Measurements from ENCODE around the gene CENPX.
"Not testable (repeated sequence)": the region's sequence is repeated elsewhere in the genome, so short reads cannot be mapped to it uniquely, and the experiment has no call there.

Gene CENPX

DNA sequence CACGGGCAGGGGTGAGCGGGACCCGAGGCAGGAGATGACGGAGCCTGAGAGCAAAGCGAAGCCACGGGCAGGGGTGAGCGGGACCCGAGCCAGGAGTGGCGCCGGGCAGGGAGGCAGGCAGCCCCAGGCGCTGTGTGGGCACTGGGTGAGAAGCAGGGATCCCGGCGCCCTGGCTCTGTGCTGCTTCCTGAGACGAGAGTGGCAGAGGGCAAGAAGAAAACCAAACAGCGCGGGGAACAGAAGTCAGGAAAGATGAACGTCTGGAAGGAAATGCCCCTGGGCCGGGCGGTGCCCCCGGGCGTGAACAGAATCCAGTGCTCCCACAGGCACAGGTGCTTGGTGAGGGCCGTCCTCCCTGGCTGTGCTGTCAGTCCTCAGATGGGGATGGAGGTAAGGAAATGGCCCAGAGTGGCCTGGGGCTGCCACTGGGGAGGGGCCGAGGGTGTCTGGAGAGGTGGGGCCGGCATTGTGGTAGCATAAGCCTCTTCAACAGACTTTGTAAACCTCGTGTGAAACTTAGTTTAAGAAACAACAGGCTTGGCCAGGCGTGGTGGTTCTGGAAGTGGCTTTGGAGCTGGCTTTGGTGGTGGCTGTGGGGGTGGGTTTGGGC, 35.4 kb downstream of the CENPX start:
- Histone ChIP-seq H3K9ac (ENCODE audit: low read depth, low read length) (no peak overlapping the region), H3K9me3 (ENCODE audit: control insufficient read depth, insufficient read depth, low read length) (no peaks in the 10 kb centered on the region), H3K4me1 (ENCODE audit: insufficient read depth, low read length) (peaks cover 19% of the 10 kb centered on the region; the same call in 1 of the 2 replicates), H3K36me3 (ENCODE audit: insufficient read depth, low read length) (no peaks in the 10 kb centered on the region; the same call in 1 of the 2 replicates)

- Histone ChIP-seq H3K9ac (ENCODE audit: low read depth, low read length) (no peak overlapping the region), H3K9me3 (ENCODE audit: control insufficient read depth, insufficient read depth, low read length) (no peaks in the 10 kb centered on the region), H3K4me1 (ENCODE audit: insufficient read depth, low read length) (peaks cover 12% of the 10 kb centered on the region; the same call in 1 of the 2 replicates), H3K36me3 (ENCODE audit: insufficient read depth, low read length) (no peaks in the 10 kb centered on the region; the same call in 1 of the 2 replicates)
These were observed 36.1 kb downstream of the CENPX start for GRCh38 chr17:81986606-81987005.

GRCh38 chr17:81984773-81985410, 37.8 kb downstream of the CENPX start:
- Histone ChIP-seq H3K9ac (ENCODE audit: low read depth, low read length) (no peak overlapping the region), H3K36me3 (ENCODE audit: insufficient read depth, low read length) (no peaks in the 10 kb centered on the region; the same call in 1 of the 2 replicates), H3K4me1 (ENCODE audit: insufficient read depth, low read length) (no peaks in the 10 kb centered on the region), H3K9me3 (ENCODE audit: control insufficient read depth, insufficient read depth, low read length) (no peaks in the 10 kb centered on the region)

DNA sequence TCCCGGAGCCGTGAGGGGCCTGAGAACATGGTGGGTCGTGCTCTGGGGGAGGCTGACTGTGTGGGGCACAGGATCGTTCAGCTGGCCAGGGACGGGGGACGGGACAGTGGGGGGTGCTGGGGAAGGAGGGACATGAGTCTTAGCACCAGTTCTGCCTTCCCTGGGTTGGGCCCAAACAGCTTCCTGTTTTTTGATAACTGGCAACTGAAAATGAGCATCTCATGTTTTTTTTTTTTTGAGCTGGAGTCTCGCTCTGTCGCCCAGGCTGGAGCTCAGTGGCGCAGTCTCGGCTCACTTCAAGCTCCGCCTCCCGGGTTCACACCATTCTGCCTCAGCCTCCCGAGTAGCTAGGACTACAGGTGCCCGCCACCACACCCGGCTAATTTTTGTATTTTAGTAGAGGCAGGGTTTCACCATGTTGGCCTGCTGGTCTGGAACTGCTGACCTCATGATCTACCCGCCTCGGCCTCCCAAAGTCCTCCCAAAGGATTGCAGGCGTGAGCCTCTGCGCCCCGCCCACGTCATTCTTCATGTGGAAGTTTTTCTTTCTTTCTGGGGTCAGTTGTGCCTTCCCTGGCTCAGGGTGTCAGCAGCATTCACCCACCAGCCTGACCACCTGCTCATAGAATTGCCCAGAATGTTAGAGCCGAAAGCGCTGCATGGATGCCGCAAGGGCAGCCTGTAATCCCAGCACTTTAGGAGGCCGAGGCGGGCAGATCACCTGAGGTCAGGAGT, 38.9 kb downstream of the CENPX start:
- H3K9ac ChIP-seq (ENCODE audit: low read depth, low read length): no peak overlapping the region

GRCh38 chr17:81983011-81983638, 39.6 kb downstream of the CENPX start:
- Histone ChIP-seq H3K9me3 (ENCODE audit: control insufficient read depth, insufficient read depth, low read length) (no peaks in the 10 kb centered on the region), H3K4me1 (ENCODE audit: insufficient read depth, low read length) (no peaks in the 10 kb centered on the region; the same call in 1 of the 2 replicates), H3K9ac (ENCODE audit: low read depth, low read length) (no peak overlapping the region), H3K36me3 (ENCODE audit: insufficient read depth, low read length) (no peaks in the 10 kb centered on the region; the same call in 1 of the 2 replicates)

More for the DNA sequence above, 38.9 kb downstream of the CENPX start:
- Histone ChIP-seq H3K36me3 (ENCODE audit: insufficient read depth, low read length) (no peaks in the 10 kb centered on the region; the same call in 1 of the 2 replicates), H3K4me1 (ENCODE audit: insufficient read depth, low read length) (no peaks in the 10 kb centered on the region; the same call in 1 of the 2 replicates), H3K9me3 (ENCODE audit: control insufficient read depth, insufficient read depth, low read length) (no peaks in the 10 kb centered on the region)

GRCh38 chr17:81981511-81981910, 41.2 kb downstream of the CENPX start:
- H3K9me3 ChIP-seq (ENCODE audit: control insufficient read depth, insufficient read depth, low read length); H3K36me3 ChIP-seq (ENCODE audit: insufficient read depth, low read length); H3K9ac ChIP-seq (ENCODE audit: low read depth, low read length); H3K4me1 ChIP-seq (ENCODE audit: insufficient read depth, low read length): not testable (repeated sequence)

DNA sequence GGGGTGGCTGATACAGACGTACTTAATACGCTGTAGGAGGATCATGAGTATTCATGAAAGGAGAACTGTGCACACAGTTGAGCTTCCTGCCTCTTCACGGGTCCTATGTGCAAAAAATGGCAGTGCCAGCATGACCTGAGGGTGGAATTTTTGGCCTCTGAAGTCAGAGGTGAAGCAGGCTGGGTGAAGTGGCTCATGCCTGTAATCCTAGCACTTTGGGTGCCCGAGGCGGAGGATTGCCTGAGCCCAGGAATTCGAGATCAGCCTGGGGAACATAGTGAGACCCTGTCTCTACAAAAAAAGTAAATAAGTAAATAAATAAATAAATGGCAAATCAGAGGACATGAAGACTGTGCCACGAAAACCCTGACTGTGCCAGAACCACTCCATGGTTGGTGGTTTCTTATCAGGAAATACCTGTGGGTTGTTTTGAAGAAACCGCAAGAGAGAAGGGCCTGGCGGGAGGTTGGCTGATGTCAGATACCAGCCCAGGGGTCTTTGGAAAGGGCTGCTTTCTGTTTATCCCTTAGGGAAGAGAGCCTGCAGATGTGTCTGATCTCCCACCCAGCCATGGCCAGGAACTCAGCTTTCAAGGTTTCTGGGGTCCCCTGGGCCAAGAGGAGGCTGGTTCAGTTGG, 41.9 kb downstream of the CENPX start:
- no peaks in the 10 kb centered on the region; the same call in 1 of the 2 replicates for H3K4me1 ChIP-seq (ENCODE audit: insufficient read depth, low read length)
- H3K36me3 ChIP-seq (ENCODE audit: insufficient read depth, low read length): no peaks in the 10 kb centered on the region
- no peak overlapping the region for H3K9ac ChIP-seq (ENCODE audit: low read depth, low read length)
- no peaks in the 10 kb centered on the region for H3K9me3 ChIP-seq (ENCODE audit: control insufficient read depth, insufficient read depth, low read length)

DNA sequence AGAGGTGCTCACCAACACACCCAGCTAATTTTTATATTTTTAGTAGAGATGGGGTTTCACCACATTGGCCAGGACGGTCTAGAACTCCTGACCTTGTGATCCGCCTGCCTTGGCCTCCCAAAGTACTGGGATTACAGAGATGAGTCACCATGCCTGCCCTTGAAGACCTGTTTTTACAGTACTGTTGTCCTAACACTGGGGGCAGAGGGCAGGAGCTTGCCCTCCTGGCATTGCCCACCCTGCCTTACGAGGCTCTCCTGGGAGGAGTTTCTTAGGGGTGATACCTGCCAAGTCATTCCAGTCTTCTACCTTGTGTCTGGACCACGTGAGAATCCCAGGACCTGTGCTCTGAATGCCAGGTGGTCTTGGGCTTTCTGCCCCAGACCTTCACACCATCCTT, 42.6 kb downstream of the CENPX start:
- Histone ChIP-seq H3K4me1 (ENCODE audit: insufficient read depth, low read length) (no peaks in the 10 kb centered on the region; the same call in 1 of the 2 replicates), H3K36me3 (ENCODE audit: insufficient read depth, low read length) (no peaks in the 10 kb centered on the region), H3K9ac (ENCODE audit: low read depth, low read length) (no peak overlapping the region), H3K9me3 (ENCODE audit: control insufficient read depth, insufficient read depth, low read length) (no peaks in the 10 kb centered on the region)

DNA sequence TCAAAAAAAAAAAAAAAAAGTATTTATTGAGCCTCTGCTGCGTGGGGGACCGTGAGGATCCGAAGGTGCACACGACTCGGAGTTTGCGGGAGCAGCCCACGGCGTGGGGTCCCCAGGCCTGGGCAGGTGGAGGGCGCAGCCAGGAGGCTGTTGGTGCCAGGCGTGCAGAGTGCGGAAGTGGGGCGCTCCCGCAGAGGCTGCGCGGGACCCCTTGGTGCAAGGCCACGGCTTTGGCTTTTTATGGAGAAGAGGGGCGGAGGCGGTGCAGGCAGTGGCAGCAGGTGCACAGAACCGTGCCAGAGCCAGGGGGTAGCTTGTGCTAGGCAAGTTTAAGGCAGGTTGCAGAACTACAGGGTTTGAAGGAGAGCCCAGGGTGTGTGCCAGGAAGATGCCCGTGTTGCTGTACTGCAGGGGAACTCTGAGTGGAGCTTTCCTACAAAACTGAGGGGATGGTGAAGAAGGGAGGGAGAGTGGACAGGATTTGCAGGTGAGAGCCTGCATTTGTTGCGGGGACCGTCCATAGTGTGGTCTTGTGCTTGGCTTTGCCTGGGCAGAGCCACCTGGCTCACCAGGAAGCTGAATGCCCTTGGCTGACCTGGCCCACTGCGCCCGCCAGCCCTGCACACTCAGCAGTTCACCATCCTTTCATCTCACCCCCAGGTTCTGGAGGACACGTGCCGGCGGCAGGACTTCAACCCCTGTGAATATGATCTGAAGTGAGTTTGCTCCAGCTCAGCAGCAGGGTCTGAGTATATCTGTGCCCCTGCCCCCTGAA, 44.0 kb downstream of the CENPX start:
- Histone ChIP-seq H3K4me1 (ENCODE audit: insufficient read depth, low read length) (no peaks in the 10 kb centered on the region; the same call in 1 of the 2 replicates), H3K9me3 (ENCODE audit: control insufficient read depth, insufficient read depth, low read length) (no peaks in the 10 kb centered on the region), H3K9ac (ENCODE audit: low read depth, low read length) (peak overlapping the region; percentile 75), H3K36me3 (ENCODE audit: insufficient read depth, low read length) (no peaks in the 10 kb centered on the region)

DNA sequence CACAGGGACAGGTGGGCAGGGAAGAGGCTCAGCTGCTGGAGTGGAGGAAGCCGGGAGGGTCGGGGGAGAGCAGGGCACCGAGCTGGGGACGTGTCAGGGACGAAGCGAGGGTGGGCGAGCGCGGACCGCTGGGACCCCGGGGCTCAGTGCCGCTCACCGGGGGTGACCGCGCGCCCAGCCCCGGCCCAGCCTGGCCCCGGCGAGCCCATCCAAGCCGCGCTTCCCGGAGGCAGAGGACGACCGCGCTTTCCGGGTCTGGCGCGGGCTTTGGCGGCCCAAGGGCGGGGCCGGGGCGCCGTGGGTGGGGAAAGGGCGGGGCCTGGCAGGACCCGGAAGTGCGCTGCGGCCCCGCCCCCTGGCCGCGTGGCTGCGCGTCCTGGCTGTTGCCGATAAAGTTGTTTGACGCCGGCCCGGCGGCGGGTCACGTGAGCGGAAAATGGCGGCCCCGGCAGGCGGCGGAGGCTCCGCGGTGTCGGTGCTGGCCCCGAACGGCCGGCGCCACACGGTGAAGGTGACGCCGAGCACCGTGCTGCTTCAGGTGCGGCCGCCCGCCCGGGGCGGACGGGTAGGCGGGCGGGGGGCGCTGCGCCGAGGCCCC, 45.4 kb downstream of the CENPX start, which contains the start of gene ASPSCR1:
ASPSCR1 (plus strand) TSS at position 419 of the 598 bp plus-strand sequence; CDS start at position 437, 18 bp downstream.
- Histone ChIP-seq H3K9me3 (ENCODE audit: control insufficient read depth, insufficient read depth, low read length) (0 out of 2 replicates have a peak, but pooled peaks cover 2% of the 10 kb centered on the region), H3K9ac (ENCODE audit: low read depth, low read length) (peak within 1 kb of the TSS; percentile 75), H3K36me3 (ENCODE audit: insufficient read depth, low read length) (no peaks in the 10 kb centered on the region), H3K4me1 (ENCODE audit: insufficient read depth, low read length) (no peaks in the 10 kb centered on the region; the same call in 1 of the 2 replicates)

GRCh38 chr17:81976332-81977210, 46.1 kb downstream of the CENPX start:
- Histone ChIP-seq H3K36me3 (ENCODE audit: insufficient read depth, low read length) (no peaks in the 10 kb centered on the region), H3K4me1 (ENCODE audit: insufficient read depth, low read length) (no peaks in the 10 kb centered on the region; the same call in 1 of the 2 replicates), H3K9me3 (ENCODE audit: control insufficient read depth, insufficient read depth, low read length) (0 out of 2 replicates have a peak, but pooled peaks cover 2% of the 10 kb centered on the region), H3K9ac (ENCODE audit: low read depth, low read length) (peak overlapping the region; percentile 75)

GRCh38 chr17:81973432-81973831, 49.2 kb downstream of the CENPX start:
- Histone ChIP-seq H3K9me3 (ENCODE audit: control insufficient read depth, insufficient read depth, low read length) (0 out of 2 replicates have a peak, but pooled peaks cover 2% of the 10 kb centered on the region), H3K9ac (ENCODE audit: low read depth, low read length) (no peak overlapping the region), H3K36me3 (ENCODE audit: insufficient read depth, low read length) (no peaks in the 10 kb centered on the region), H3K4me1 (ENCODE audit: insufficient read depth, low read length) (peaks cover under 1% of the 10 kb centered on the region)
